SK-N-MC (cell line): Measurements from ENCODE around the gene TNN.
A peak's percentile ranks its signal among the peaks of the same experiment; 100 is the strongest.

ENCODE experiments used
- EZH2 ChIP-seq: fragments of 200-600 bp; sonication (generic); IDR thresholded peaks from one replicate; pipeline ENCODE4 v1.6.1; 2017; ENCODE audit warnings: antibody characterized with exemption
- POLR2AphosphoS5 ChIP-seq: IDR thresholded peaks from 2 replicates; pipeline ENCODE4 v1.6.1; 2012; ENCODE audit warnings: mild to moderate bottlenecking, low read depth, low read length, borderline replicate concordance

GRCh38 chr1:175023043-175023921 lies 44.4 kb upstream of the TNN start, which contains the start of gene MRPS14:
- TF ChIP-seq EZH2 = no peak
- TF ChIP-seq POLR2AphosphoS5 = peak; percentile 93
